IMR-90 (cell line): ENCODE results near the gene RPS27L. TPM values are rescaled to one million over a fixed set of nuclear protein-coding genes. Genes with fewer than 3 reads are reported as not detected.

ENCODE experiments used
- ATAC-seq: fragments of 200-7000 bp; cut with Tn5 transposase; 2 replicates; pipeline ENCODE4 v1.9.1; 2020; ENCODE audit warnings: low read depth, mild to moderate bottlenecking, moderate library complexity
- BruUV-seq: library from RNA; stranded (reverse); fragments of 400-500 nt; replicated peaks from 2 replicates; lab custom pipeline; 2021; lab: Mats Ljungman, UMichigan
- CTCF ChIA-PET: fragments of 300-600 bp; formaldehyde crosslinking; extraction: SDS; loops from one replicate; lab custom pipeline; 2021; ENCODE audit warnings: antibody characterized with exemption; lab: Yijun Ruan, JAX
- POLR2A ChIA-PET: fragments of 300-600 bp; sonication (Branson Sonifier 250); formaldehyde crosslinking; loops from one replicate; lab custom pipeline; 2022; ENCODE audit warnings: antibody characterized with exemption; ENCODE audit not compliant: unreplicated experiment; lab: Charles Lee
- DNase-seq: peaks from one replicate; pipeline ENCODE4 v3.0.0; 2013
- H2AFZ ChIP-seq: replicated peaks from 2 replicates; pipeline ENCODE3; 2013; ENCODE audit warnings: low read length, mild to moderate bottlenecking; ENCODE audit not compliant: poor library complexity
- H2AK5ac ChIP-seq: 2 replicates; pipeline ENCODE4 v1.6.1; 2013; ENCODE audit warnings: low read depth, low read length, inconsistent platforms
- H2AK9ac ChIP-seq: replicated peaks from 2 replicates; pipeline ENCODE3; 2013; ENCODE audit warnings: mild to moderate bottlenecking, low read depth, low read length, moderate library complexity; ENCODE audit not compliant: poor library complexity
- H2BK120ac ChIP-seq: 2 replicates; pipeline ENCODE4 v1.6.1; 2013; ENCODE audit warnings: low read depth, low read length, inconsistent platforms
- H2BK15ac ChIP-seq: 3 replicates; pipeline ENCODE4 v1.6.1; 2013; ENCODE audit warnings: low read depth, low read length, inconsistent platforms
- H2BK20ac ChIP-seq: 2 replicates; pipeline ENCODE4 v1.6.1; 2013; ENCODE audit warnings: low read depth, mild to moderate bottlenecking, inconsistent platforms, low read length, moderate library complexity
- H2BK5ac ChIP-seq: 2 replicates; pipeline ENCODE4 v1.6.1; 2013; ENCODE audit warnings: mild to moderate bottlenecking, low read depth, low read length, inconsistent platforms; ENCODE audit not compliant: poor library complexity, severe bottlenecking
- H3K14ac ChIP-seq: replicated peaks from 2 replicates; pipeline ENCODE4 v1.6.1; 2013; ENCODE audit warnings: low read depth, low read length, inconsistent platforms
- H3K18ac ChIP-seq: 2 replicates; pipeline ENCODE4 v1.6.1; 2013; ENCODE audit warnings: low read depth, low read length, control low read depth
- H3K23ac ChIP-seq: 2 replicates; pipeline ENCODE4 v1.6.1; 2013; ENCODE audit warnings: low read depth, low read length, inconsistent platforms
- H3K27ac ChIP-seq: 2 replicates; pipeline ENCODE4 v1.5.1; 2013; ENCODE audit warnings: mild to moderate bottlenecking, control low read depth, low read length; ENCODE audit not compliant: insufficient read depth
- H3K27me3 ChIP-seq: 2 replicates; pipeline ENCODE4 v1.6.1; 2013; ENCODE audit warnings: low read length; ENCODE audit not compliant: control insufficient read depth, insufficient read depth
- H3K36me3 ChIP-seq: 2 replicates; pipeline ENCODE4 v1.6.1; 2013; ENCODE audit warnings: low read length, mixed read lengths; ENCODE audit not compliant: control insufficient read depth, insufficient read depth
- H3K4ac ChIP-seq: 2 replicates; pipeline ENCODE4 v1.6.1; 2013; ENCODE audit warnings: low read depth, low read length, inconsistent platforms
- H3K4me1 ChIP-seq: 2 replicates; pipeline ENCODE4 v1.6.1; 2013; ENCODE audit warnings: low read length, mixed read lengths; ENCODE audit not compliant: control insufficient read depth, insufficient read depth
- H3K4me2 ChIP-seq: 2 replicates; pipeline ENCODE4 v1.6.1; 2013; ENCODE audit warnings: low read depth, mild to moderate bottlenecking, control low read depth, low read length, moderate library complexity
- H3K4me3 ChIP-seq: 2 replicates; pipeline ENCODE4 v1.5.1; 2013; ENCODE audit warnings: low read depth, mild to moderate bottlenecking, control low read depth, low read length, moderate library complexity; ENCODE audit not compliant: insufficient read depth
- H3K56ac ChIP-seq: 2 replicates; pipeline ENCODE4 v1.6.1; 2013; ENCODE audit warnings: low read length, inconsistent platforms; ENCODE audit not compliant: insufficient read depth; ENCODE audit errors: extremely low read depth
- H3K79me1 ChIP-seq, 2 experiments: 2 replicates each; pipeline ENCODE4 v1.6.1; 2013; ENCODE audit warnings: low read length in 2 of 2, inconsistent platforms in 1 of 2, low read depth in 1 of 2
- H3K9ac ChIP-seq: 2 replicates; pipeline ENCODE4 v1.6.1; 2013; ENCODE audit warnings: low read depth, low read length, control low read depth
- H3K9me1 ChIP-seq: 2 replicates; pipeline ENCODE4 v1.6.1; 2013; ENCODE audit warnings: low read length, inconsistent platforms; ENCODE audit not compliant: insufficient read depth
- H3K9me3 ChIP-seq: 2 replicates; pipeline ENCODE4 v1.6.1; 2013; ENCODE audit warnings: low read length; ENCODE audit not compliant: control insufficient read depth, insufficient read depth
- H4K20me1 ChIP-seq: 2 replicates; pipeline ENCODE4 v1.6.1; 2013; ENCODE audit warnings: low read length, inconsistent platforms; ENCODE audit not compliant: insufficient read depth
- H4K5ac ChIP-seq: 2 replicates; pipeline ENCODE4 v1.6.1; 2013; ENCODE audit warnings: mild to moderate bottlenecking, low read depth, low read length, control low read depth
- H4K8ac ChIP-seq, 2 experiments: 2 replicates each; pipeline ENCODE4 v1.6.1; 2013; ENCODE audit warnings: low read depth in 2 of 2, low read length in 2 of 2, control low read depth in 1 of 2, inconsistent platforms in 1 of 2
- H4K91ac ChIP-seq: 2 replicates; pipeline ENCODE4 v1.6.1; 2013; ENCODE audit warnings: low read depth, low read length, inconsistent platforms; ENCODE audit not compliant: insufficient read depth
- CEBPB ChIP-seq: IDR thresholded peaks from 2 replicates; pipeline ENCODE4 v1.6.1; 2012; ENCODE audit warnings: low read depth, low read length, improper control_type of control experiment
- NFE2L2 ChIP-seq: fragments of 150-350 bp; IDR thresholded peaks from 2 replicates; pipeline ENCODE4 v1.6.1; 2016; ENCODE audit warnings: low read depth, mild to moderate bottlenecking, low read length
- RAD21 ChIP-seq: IDR thresholded peaks from 2 replicates; pipeline ENCODE4 v1.6.1; 2012; ENCODE audit warnings: low read length, improper control_type of control experiment
- WGBS, 2 experiments: methylation state at CpG; one replicate each; pipeline versions ENCODE4 v1.1.5 to v1.1.7; 2013; ENCODE audit warnings: missing lambda C conversion rate in 2 of 2; ENCODE audit not compliant: insufficient read length in 1 of 2; ENCODE audit errors: extremely low coverage in 2 of 2; 5-methylcytosine and 5-hydroxymethylcytosine counted together
- dilution Hi-C: fragments of 300-500 bp; cut with HindIII; formaldehyde crosslinking; loops from one replicate; pipeline ENCODE4 v1.14.3; 2018; ENCODE audit warnings: low sequenced_read_pairs; ENCODE audit not compliant: unreplicated experiment
- in situ Hi-C: fragments of 300-500 bp; cut with MboI; formaldehyde crosslinking; loops from 3 replicates; pipeline ENCODE4 v1.14.3; 2019; ENCODE audit warnings: low sequenced_read_pairs, inconsistent platforms, mixed read lengths
- intact Hi-C: fragments of 100-400 bp; cut with micrococcal nuclease; formaldehyde crosslinking; loops from 2 replicates; pipeline ENCODE4 v1.10.0; 2022
- polyA plus RNA-seq, 3 experiments: library from polyadenylated mRNA; depleted of rRNA; stranded (reverse); fragments of >200 nt; gene quantifications; 2 replicates each; pipeline ENCODE4 v1.2.3, GENCODE V29; 2012; ENCODE audit warnings: low replicate concordance in 1 of 3
- total RNA-seq: library from RNA; depleted of rRNA; stranded (reverse); fragments of >200 nt; gene quantifications from 2 replicates; pipeline ENCODE4 v1.2.3, GENCODE V29; 2012
- TF ChIP-seq, protein P1 (sequence below): conservative IDR thresholded peaks from 2 replicates; pipeline ENCODE4 v1.5.1; 2012; ENCODE audit warnings: mild to moderate bottlenecking, low read depth, low read length, improper control_type of control experiment

RPS27L gene
- total and polyA plus RNA-seq, 2 of the 4 experiments (the other 2 are of a cell fraction), result 53.1 to 302 TPM

DNA sequence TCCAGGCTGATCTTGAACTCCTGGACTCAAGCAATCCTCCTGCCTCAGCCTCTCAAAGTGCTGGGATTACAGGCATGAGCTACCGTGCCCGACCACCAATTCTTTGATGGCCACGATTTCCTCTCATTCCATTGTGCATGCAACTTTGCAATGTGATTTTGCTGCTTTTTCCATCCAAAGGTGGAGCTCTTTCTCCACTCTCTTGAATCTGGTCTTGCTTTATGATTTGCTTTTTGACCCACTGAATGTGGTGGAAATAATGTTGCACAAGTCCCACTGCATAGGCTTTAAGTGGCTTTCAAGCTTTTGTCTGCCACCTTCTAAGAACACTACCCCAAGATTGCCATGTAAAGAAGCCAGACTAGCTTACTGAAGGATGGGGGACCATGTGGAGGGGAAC lies 10.6 kb downstream of the RPS27L start:
- POLR2A ChIA-PET, result no interaction called here
- in situ Hi-C loops (no loop called here), dilution Hi-C loops (no loop called here), intact Hi-C loops (no loop called here)
- Histone ChIP-seq H3K27ac (no peak overlapping the region), H4K91ac (no peak overlapping the region), H2BK5ac (peak overlapping the region; percentile 24), H3K4me3 (no peak overlapping the region), H3K79me1 (peaks cover 6 to 23% of the 10 kb centered on the region in 2 experiments), H2AK9ac (no peak overlapping the region), H3K56ac (no peak overlapping the region), H4K20me1 (peaks cover 4% of the 10 kb centered on the region; the same call in 1 of the 2 replicates), H4K5ac (peak overlapping the region; percentile 50; the same call in 1 of the 2 replicates), H3K23ac (no peak overlapping the region), H3K36me3 (peaks cover 32% of the 10 kb centered on the region), H3K14ac (no peak overlapping the region), H2BK120ac (no peak overlapping the region), H3K9me3 (no peaks in the 10 kb centered on the region), H3K4me2 (no peak overlapping the region), H3K27me3 (no peaks in the 10 kb centered on the region), H4K8ac (peak overlapping the region in 1 of 2 experiments; percentile 67; a peak in 1 of 4 replicates), H2BK20ac (no peak overlapping the region), H3K4ac (no peak overlapping the region), H3K9me1 (0 out of 2 replicates have a peak, but pooled peaks cover 3% of the 10 kb centered on the region), H3K4me1 (no peaks in the 10 kb centered on the region; the same call in 1 of the 2 replicates), H3K18ac (no peak overlapping the region), H2BK15ac (peak overlapping the region; percentile 5; the same call in 1 of the 3 replicates), H3K9ac (no peak overlapping the region), H2AFZ (no peak overlapping the region), H2AK5ac (no peak overlapping the region)
- ATAC-seq (peak; percentile 6; the same call in 1 of the 2 replicates), DNase-seq (peak; percentile 27)
- TF ChIP-seq, protein P1, sequence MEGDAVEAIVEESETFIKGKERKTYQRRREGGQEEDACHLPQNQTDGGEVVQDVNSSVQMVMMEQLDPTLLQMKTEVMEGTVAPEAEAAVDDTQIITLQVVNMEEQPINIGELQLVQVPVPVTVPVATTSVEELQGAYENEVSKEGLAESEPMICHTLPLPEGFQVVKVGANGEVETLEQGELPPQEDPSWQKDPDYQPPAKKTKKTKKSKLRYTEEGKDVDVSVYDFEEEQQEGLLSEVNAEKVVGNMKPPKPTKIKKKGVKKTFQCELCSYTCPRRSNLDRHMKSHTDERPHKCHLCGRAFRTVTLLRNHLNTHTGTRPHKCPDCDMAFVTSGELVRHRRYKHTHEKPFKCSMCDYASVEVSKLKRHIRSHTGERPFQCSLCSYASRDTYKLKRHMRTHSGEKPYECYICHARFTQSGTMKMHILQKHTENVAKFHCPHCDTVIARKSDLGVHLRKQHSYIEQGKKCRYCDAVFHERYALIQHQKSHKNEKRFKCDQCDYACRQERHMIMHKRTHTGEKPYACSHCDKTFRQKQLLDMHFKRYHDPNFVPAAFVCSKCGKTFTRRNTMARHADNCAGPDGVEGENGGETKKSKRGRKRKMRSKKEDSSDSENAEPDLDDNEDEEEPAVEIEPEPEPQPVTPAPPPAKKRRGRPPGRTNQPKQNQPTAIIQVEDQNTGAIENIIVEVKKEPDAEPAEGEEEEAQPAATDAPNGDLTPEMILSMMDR, result peak; percentile 27; the same call in 1 of the 2 replicates
- TF ChIP-seq RAD21 (peak; percentile 23), NFE2L2 (no peak), CEBPB (peak; percentile 2; the same call in 1 of the 2 replicates)
- WGBS, 2 experiments, result no CpG with 5 or more reads among the region's 3 CpGs
- no TSS peak for BruUV-seq
- CTCF ChIA-PET, result no interaction called here
